BJ (cell line): ENCODE results near the gene KIF25. TPM values are rescaled to one million over a fixed set of nuclear protein-coding genes. Genes with fewer than 3 reads are reported as not detected.

Experiments
- CTCF ChIA-PET: fragments of 350-600 bp; formaldehyde crosslinking; extraction: SDS; loops from one replicate; lab custom pipeline; 2021; ENCODE audit warnings: antibody characterized with exemption, inconsistent platforms; lab: Yijun Ruan, JAX
- POLR2A ChIA-PET: fragments of 300-600 bp; sonication (Branson Sonifier 250); formaldehyde crosslinking; extraction: SDS; loops from one replicate; lab custom pipeline; 2021; ENCODE audit warnings: antibody characterized with exemption; lab: Charles Lee
- DNase-seq: peaks from one replicate; pipeline ENCODE4 v3.0.0-alpha.2; 2011; ENCODE audit warnings: low read depth
- H3K27me3 ChIP-seq: 2 replicates; pipeline ENCODE4 v1.6.0; 2011; ENCODE audit warnings: low read length; ENCODE audit not compliant: control insufficient read depth, insufficient read depth
- H3K36me3 ChIP-seq: 2 replicates; pipeline ENCODE4 v1.5.1; 2011; ENCODE audit warnings: low read length; ENCODE audit not compliant: control insufficient read depth, insufficient read depth
- H3K4me3 ChIP-seq: 2 replicates; pipeline ENCODE4 v1.5.1; 2011; ENCODE audit warnings: low read depth, mild to moderate bottlenecking, control low read depth, low read length
- CTCF ChIP-seq: IDR thresholded peaks from 2 replicates; pipeline ENCODE4 v1.5.1; 2011; ENCODE audit warnings: low read depth, mild to moderate bottlenecking, control low read depth, inconsistent platforms, low read length, moderate library complexity; ENCODE audit not compliant: insufficient read depth
- polyA plus RNA-seq: library from polyadenylated mRNA; depleted of rRNA; stranded (reverse); fragments of >200 nt; gene quantifications from 2 replicates; pipeline ENCODE4 v1.2.3, GENCODE V29; 2011

KIF25 gene
- polyA plus RNA-seq, 1 experiment = not detected

GRCh38 chr6:168058691-168059551 is 61.5 kb downstream of the KIF25 start:
- DNase-seq = no peak
- ChIA-PET CTCF (interaction anchor here (0.7 to 1.4 kb wide), 2 partner anchors 74 to 227 kb away, joined by 3 read pairs; no protein-coding TSS in a partner anchor), POLR2A (no interaction called here)
- H3K36me3 ChIP-seq = no peaks in the 10 kb centered on the region
- no peaks in the 10 kb centered on the region for H3K27me3 ChIP-seq
- no peak for TF ChIP-seq CTCF
- H3K4me3 ChIP-seq = no peak overlapping the region

GRCh38 chr6:168060521-168060931 is 63.1 kb downstream of the KIF25 start:
- CTCF ChIA-PET = interaction anchor here (0.7 to 1.4 kb wide), 4 partner anchors 9 to 149 kb away, joined by 3 to 4 read pairs (median 3); no protein-coding TSS in a partner anchor
- peak; percentile 55 for TF ChIP-seq CTCF
- POLR2A ChIA-PET = interaction anchor here (0.6 kb wide), 1 partner anchor 1454 kb away, joined by 4 read pairs; no protein-coding TSS in a partner anchor
- Histone ChIP-seq H3K27me3 (no peaks in the 10 kb centered on the region), H3K4me3 (no peak overlapping the region), H3K36me3 (no peaks in the 10 kb centered on the region)
- no peak for DNase-seq

GRCh38 chr6:168061269-168062210 is 64.1 kb downstream of the KIF25 start:
- H3K4me3 ChIP-seq = no peak overlapping the region
- ChIA-PET CTCF (no interaction called here), POLR2A (no interaction called here)
- DNase-seq = no peak
- TF ChIP-seq CTCF = no peak
- no peaks in the 10 kb centered on the region for H3K36me3 ChIP-seq
- no peaks in the 10 kb centered on the region for H3K27me3 ChIP-seq

GRCh38 chr6:168062346-168063289 is 65.1 kb downstream of the KIF25 start:
- CTCF ChIA-PET = no interaction called here
- no peaks in the 10 kb centered on the region for H3K36me3 ChIP-seq
- POLR2A ChIA-PET = no interaction called here
- no peak for TF ChIP-seq CTCF
- no peaks in the 10 kb centered on the region for H3K27me3 ChIP-seq
- no peak for DNase-seq
- H3K4me3 ChIP-seq = no peak overlapping the region
